CD1c-positive myeloid dendritic cell (primary cell): Measurements from ENCODE around the gene MARCKS.

Source experiments
- DNase-seq: peaks from one replicate; pipeline ENCODE4 v3.0.0-alpha.2; 2016; ENCODE audit errors: extremely low spot score

MARCKS gene

GRCh38 chr6:113853252-113853651 is 3.9 kb upstream of the MARCKS start:
- no peak for DNase-seq

- peak; percentile 43 for DNase-seq
These were observed 2.3 kb upstream of the MARCKS start for GRCh38 chr6:113854531-113855499.

GRCh38 chr6:113855500-113856374 is 1.4 kb upstream of the MARCKS start:
- peak; percentile 20 for DNase-seq

- no peak for DNase-seq
These were observed 845 bp upstream of the MARCKS start for GRCh38 chr6:113856375-113856624.

- peak; percentile 31 for DNase-seq
These were observed 673 bp downstream of the MARCKS start for GRCh38 chr6:113857556-113858479.

GRCh38 chr6:113858480-113859348 is 1.6 kb downstream of the MARCKS start:
- DNase-seq: peak; percentile 91

- no peak for DNase-seq
These were observed 2.4 kb downstream of the MARCKS start for GRCh38 chr6:113859349-113860180.

- no peak for DNase-seq
These were observed 3.2 kb downstream of the MARCKS start for GRCh38 chr6:113860181-113860955.

GRCh38 chr6:113862112-113862511 is 5.0 kb downstream of the MARCKS start:
- DNase-seq: no peak

GRCh38 chr6:113870917-113871316 is 13.8 kb downstream of the MARCKS start:
- no peak for DNase-seq

- DNase-seq: no peak
These were observed 14.8 kb downstream of the MARCKS start for GRCh38 chr6:113871975-113872374.

GRCh38 chr6:113873043-113873667 is 16.0 kb downstream of the MARCKS start:
- DNase-seq: peak; percentile 62

- DNase-seq: no peak
These were observed 18.3 kb downstream of the MARCKS start for GRCh38 chr6:113875470-113875869.

- no peak for DNase-seq
These were observed 19.6 kb downstream of the MARCKS start for GRCh38 chr6:113876695-113877094.

GRCh38 chr6:113879186-113880096 is 22.3 kb downstream of the MARCKS start:
- peak; percentile 35 for DNase-seq

- no peak for DNase-seq
These were observed 24.4 kb downstream of the MARCKS start for GRCh38 chr6:113881478-113881980.

- no peak for DNase-seq
These were observed 25.3 kb downstream of the MARCKS start for GRCh38 chr6:113882336-113883022.
